Kidney (tissue), 14 donors: ENCODE results near the gene DLGAP1. TPM values are rescaled to one million over a fixed set of nuclear protein-coding genes. Genes with fewer than 3 reads are reported as not detected.

Experiments used
- DNase-seq, 5 donors: peaks; one replicate each; pipeline ENCODE4 v3.0.0-alpha.2; 2013 to 2020
- FAIRE-seq: peaks from 2 replicates; lab custom pipeline; 2012; peaks lifted over from hg19 to GRCh38; lab: Jason Lieb, UNC
- H3K27ac ChIP-seq, 2 donors: one replicate each; pipeline ENCODE4 v1.7.0; 2013; ENCODE audit warnings: low read depth in 2 of 2, low read length in 2 of 2, inconsistent platforms in 1 of 2
- H3K27me3 ChIP-seq: one replicate; pipeline ENCODE4 v1.7.1; 2013; ENCODE audit warnings: low read length, inconsistent platforms; ENCODE audit not compliant: control insufficient read depth, insufficient read depth
- H3K36me3 ChIP-seq, 3 donors: one replicate each; pipeline versions ENCODE4 v1.7.0 to v1.7.1; 2013; ENCODE audit warnings: low read length in 3 of 3, control low read depth in 1 of 3, inconsistent platforms in 1 of 3; ENCODE audit not compliant: insufficient read depth in 3 of 3, control insufficient read depth in 2 of 3
- H3K4me1 ChIP-seq, 3 donors: one replicate each; pipeline versions ENCODE4 v1.7.0 to v1.7.1; 2013; ENCODE audit warnings: low read length in 3 of 3, inconsistent platforms in 1 of 3, low read depth in 1 of 3; ENCODE audit not compliant: control insufficient read depth in 2 of 3, insufficient read depth in 2 of 3
- H3K4me3 ChIP-seq, 3 donors: one replicate each; pipeline versions ENCODE4 v1.7.0 to v1.8.1; 2013; ENCODE audit warnings: low read length in 3 of 3, control low read depth in 1 of 3, inconsistent platforms in 1 of 3
- H3K9ac ChIP-seq, 3 donors: one replicate each; pipeline versions ENCODE4 v1.7.0 to v1.7.1; 2013; ENCODE audit warnings: low read length in 3 of 3, control low read depth in 1 of 3, inconsistent platforms in 1 of 3
- H3K9me3 ChIP-seq, 3 donors: one replicate each; pipeline versions ENCODE4 v1.7.0 to v1.7.1; 2013; ENCODE audit warnings: low read length in 3 of 3, control low read depth in 1 of 3, inconsistent platforms in 1 of 3; ENCODE audit not compliant: control insufficient read depth in 2 of 3, insufficient read depth in 1 of 3
- CTCF ChIP-seq: IDR thresholded peaks from 3 replicates; pipeline ENCODE4 v1.5.1; 2012; ENCODE audit warnings: mild to moderate bottlenecking, moderate library complexity, borderline replicate concordance; ENCODE audit not compliant: insufficient read depth; ENCODE audit errors: extremely low read depth
- intact Hi-C: fragments of 100-400 bp; cut with DNase I; formaldehyde crosslinking; loops from one replicate; pipeline ENCODE4 v1.11.1; 2022
- polyA plus RNA-seq: library from polyadenylated mRNA; stranded (reverse); fragments of 350-450 nt; fragmentation: Illumina TruSeq; extraction: RNeasy Lipid Tissue Mini Kit (QIAGEN cat#74804); gene quantifications from one replicate; pipeline ENCODE4 v1.2.3, GENCODE V29; 2014; ENCODE audit warnings: low read depth, low replicate concordance; ENCODE audit not compliant: insufficient read depth
- total RNA-seq: library from RNA; stranded (reverse); fragmentation: NEBNext Ultra II Directional; extraction: Animal tissue kit (Norgen Biotek cat#: 25700); gene quantifications from one replicate; pipeline ENCODE4 v1.2.1, GENCODE V29; 2021
- donor health status: control.
- donor health status: control.
- donor health status: control.
- donor health status: control.
- donor health status: control.
- donor health status: DM: yes; HTN: yes; CAD: no.
- donor health status: Normal renal cell carcinoma (clear cell type).

Gene DLGAP1
- total and polyA plus RNA-seq, 2 donors from 2014 or later = 1.2 to 32.8 TPM

- Histone ChIP-seq H3K4me1 (peaks cover 5 to 13% (median 10%) of the 10 kb centered on the region in 3 donors), H3K27ac (peak overlapping the region in 1 of 2 donors; percentile 24), H3K27me3 (no peaks in the 10 kb centered on the region), H3K9me3 (no peaks in the 10 kb centered on the region), H3K4me3 (no peak overlapping the region), H3K36me3 (no peaks in the 10 kb centered on the region), H3K9ac (no peak overlapping the region)
- DNase-seq (no peak), FAIRE-seq (no peak)
- intact Hi-C loops = no loop called here
- TF ChIP-seq CTCF = no peak
These were observed 728.7 kb downstream of the DLGAP1 start for GRCh38 chr18:3726238-3726951.

DNA sequence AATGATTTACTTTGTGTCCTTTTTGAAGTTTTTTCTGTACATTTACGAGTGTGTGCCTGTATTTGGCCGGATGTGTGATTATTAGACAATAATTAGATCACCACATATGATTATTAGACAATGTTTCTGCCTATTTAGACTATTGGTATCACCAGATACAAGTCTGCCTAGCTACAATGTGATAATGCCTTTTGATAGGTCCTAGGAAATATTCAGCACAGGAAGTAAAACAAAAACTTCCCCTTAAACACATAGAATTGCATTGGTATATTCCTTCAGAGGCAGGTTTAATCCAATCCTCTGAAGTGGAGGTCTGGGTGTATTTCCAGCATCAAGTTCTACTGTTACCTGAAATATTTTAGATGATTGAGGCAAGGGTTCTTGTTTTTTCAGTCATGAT lies 730.0 kb downstream of the DLGAP1 start:
- DNase-seq (no peak), FAIRE-seq (no peak)
- Histone ChIP-seq H3K4me1 (peaks cover 8 to 17% (median 10%) of the 10 kb centered on the region in 3 donors), H3K36me3 (no peaks in the 10 kb centered on the region), H3K27ac (no peak overlapping the region), H3K9me3 (no peaks in the 10 kb centered on the region), H3K4me3 (no peak overlapping the region), H3K9ac (no peak overlapping the region), H3K27me3 (no peaks in the 10 kb centered on the region)
- intact Hi-C loops = no loop called here
- TF ChIP-seq CTCF = no peak

GRCh38 chr18:3723554-3723953 lies 731.6 kb downstream of the DLGAP1 start:
- H3K27ac ChIP-seq = peak overlapping the region; percentile 63 to 92
- H3K4me1 ChIP-seq = peaks cover 8 to 17% (median 10%) of the 10 kb centered on the region in 3 donors
- H3K4me3 ChIP-seq = peak overlapping the region in 1 of 3 donors; percentile 6
- no peak for FAIRE-seq
- H3K36me3 ChIP-seq = no peaks in the 10 kb centered on the region
- H3K9ac ChIP-seq = no peak overlapping the region
- no peaks in the 10 kb centered on the region for H3K9me3 ChIP-seq
- DNase-seq = no peak
- intact Hi-C loops = no loop called here
- no peak for TF ChIP-seq CTCF
- H3K27me3 ChIP-seq = no peaks in the 10 kb centered on the region
